Inflammatory macrophage treated with lipopolysaccharide for 4 hours (primary cell): ENCODE measurements around the gene POLR1G.

Source experiments
- DNase-seq: peaks from one replicate; pipeline ENCODE4 v3.0.0-alpha.2; 2020

The POLR1G gene

GRCh38 chr19:45406226-45407090, at the start of gene POLR1G:
POLR1G (plus strand) TSS chr19:45406644; CDS start chr19:45406697, 53 bp downstream.
- DNase-seq: peak; percentile 80

- DNase-seq: no peak
These were observed 49.5 kb upstream of the POLR1G start for GRCh38 chr19:45356760-45357444.

GRCh38 chr19:45357445-45357783, 49.0 kb upstream of the POLR1G start:
- no peak for DNase-seq

GRCh38 chr19:45358213-45358792, 48.1 kb upstream of the POLR1G start:
- DNase-seq: no peak

- no peak for DNase-seq
These were observed 44.8 kb upstream of the POLR1G start for GRCh38 chr19:45361608-45362007.

GRCh38 chr19:45362291-45362690, 44.2 kb upstream of the POLR1G start:
- DNase-seq: no peak

GRCh38 chr19:45363861-45364459, 42.5 kb upstream of the POLR1G start:
- DNase-seq: no peak

GRCh38 chr19:45364696-45365095, 41.7 kb upstream of the POLR1G start:
- DNase-seq: no peak

GRCh38 chr19:45368127-45368526, 38.3 kb upstream of the POLR1G start:
- DNase-seq: no peak

- DNase-seq: no peak
These were observed 37.6 kb upstream of the POLR1G start for GRCh38 chr19:45368737-45369340.

GRCh38 chr19:45370410-45371204, 35.8 kb upstream of the POLR1G start, which contains the start of gene ERCC2:
ERCC2 (minus strand) TSS chr19:45370573; CDS start chr19:45370540, 33 bp downstream.
- peak; percentile 99 for DNase-seq

GRCh38 chr19:45376045-45376724, 30.3 kb upstream of the POLR1G start:
- no peak for DNase-seq

GRCh38 chr19:45380107-45380506, 26.3 kb upstream of the POLR1G start:
- DNase-seq: no peak

GRCh38 chr19:45382426-45382825, 24.0 kb upstream of the POLR1G start:
- no peak for DNase-seq

- no peak for DNase-seq
These were observed 20.8 kb upstream of the POLR1G start for GRCh38 chr19:45385392-45386221.

- DNase-seq: peak; percentile 58
These were observed 15.1 kb upstream of the POLR1G start for GRCh38 chr19:45391346-45391745.

GRCh38 chr19:45391871-45392665, 14.4 kb upstream of the POLR1G start:
- no peak for DNase-seq

GRCh38 chr19:45395821-45396617, 10.4 kb upstream of the POLR1G start:
- DNase-seq: peak; percentile 18

- no peak for DNase-seq
These were observed 6.3 kb upstream of the POLR1G start for GRCh38 chr19:45400192-45400591.
